ENCODE measurements around the gene HADHB. TPM values are rescaled to one million over a fixed set of nuclear protein-coding genes. Genes with fewer than 3 reads are reported as not detected.
A peak's percentile ranks its signal among the peaks of the same experiment; 100 is the strongest.
"Not testable (repeated sequence)": the region's sequence is repeated elsewhere in the genome, so short reads cannot be mapped to it uniquely, and the experiment has no call there.

Gene HADHB
- polyA plus RNA-seq, 3 donors = 60.7 to 177 (median 90.5) TPM

DNA sequence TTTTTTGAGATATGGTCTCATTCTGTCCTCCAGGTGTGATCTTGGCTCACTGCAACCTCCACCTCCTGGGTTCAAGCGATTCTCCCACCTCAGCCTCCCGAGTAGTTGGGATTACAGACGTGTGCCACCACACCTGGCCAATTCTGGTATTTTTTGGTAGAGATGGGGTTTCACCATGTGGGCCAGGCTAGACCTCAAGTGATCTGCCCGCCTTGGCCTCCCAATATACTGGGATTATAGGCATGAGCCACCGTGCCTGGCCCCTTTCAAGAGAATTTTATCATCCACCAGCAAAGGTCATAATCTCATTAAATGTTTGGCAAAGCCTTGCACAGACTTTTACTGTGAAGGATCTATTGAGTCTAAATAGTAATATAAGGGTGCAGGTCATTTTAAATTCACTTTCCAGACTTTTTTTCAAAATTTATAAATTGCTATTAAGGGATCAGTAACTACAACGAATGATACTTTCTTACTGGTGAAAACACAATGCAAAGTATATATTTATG lies 2.8 kb upstream of the HADHB start:
- no peak overlapping the region for H3K27ac ChIP-seq (ENCODE audit: low read depth, low read length)
- 49 to 78% (median 75%) methylated on average over 6 of the region's 6 CpGs for WGBS, 3 donors

DNA sequence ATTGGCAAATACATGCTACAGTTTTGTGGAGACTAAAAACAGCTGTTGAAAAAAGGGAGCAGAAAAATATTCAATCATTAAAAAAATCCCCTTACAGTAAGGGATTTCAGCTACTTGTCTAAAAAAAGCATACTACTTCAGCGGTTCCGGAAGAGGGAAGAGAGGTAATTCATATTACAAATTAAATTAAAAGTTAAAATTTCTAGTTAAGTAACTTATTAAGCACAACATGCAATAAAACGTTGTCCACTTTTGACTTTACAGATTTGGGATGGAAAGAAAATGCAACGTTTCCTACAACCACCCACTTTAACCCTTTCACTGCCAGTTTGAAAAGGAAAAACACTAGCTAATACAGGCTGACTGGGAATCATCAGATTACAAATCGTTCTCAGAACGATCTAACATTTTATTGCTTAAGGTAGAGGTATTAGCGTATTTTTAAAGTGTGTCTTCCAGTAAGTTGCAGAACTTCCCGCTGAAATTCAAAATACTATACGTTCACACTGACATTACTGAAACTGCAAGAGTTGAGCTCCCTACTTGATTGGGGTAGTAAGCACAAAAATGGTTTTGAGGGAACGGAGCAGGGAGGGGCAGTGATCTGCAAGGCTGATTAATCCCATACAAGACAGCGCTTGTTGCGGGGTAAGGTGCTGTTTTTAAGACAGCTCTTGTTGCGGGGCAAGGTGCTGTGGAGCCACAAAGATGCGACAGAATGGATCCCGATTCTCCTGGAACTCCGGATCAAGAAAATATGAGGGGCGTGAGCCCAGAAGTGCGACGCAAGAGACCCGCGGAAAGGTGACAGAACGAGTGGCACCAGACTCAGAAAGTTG lies 1.1 kb upstream of the HADHB start:
- peak overlapping the region; percentile 99 for H3K27ac ChIP-seq (ENCODE audit: low read depth, low read length)
- 0 to 1% (median 1%) methylated on average over 22 of the region's 22 CpGs for WGBS, 3 donors

DNA sequence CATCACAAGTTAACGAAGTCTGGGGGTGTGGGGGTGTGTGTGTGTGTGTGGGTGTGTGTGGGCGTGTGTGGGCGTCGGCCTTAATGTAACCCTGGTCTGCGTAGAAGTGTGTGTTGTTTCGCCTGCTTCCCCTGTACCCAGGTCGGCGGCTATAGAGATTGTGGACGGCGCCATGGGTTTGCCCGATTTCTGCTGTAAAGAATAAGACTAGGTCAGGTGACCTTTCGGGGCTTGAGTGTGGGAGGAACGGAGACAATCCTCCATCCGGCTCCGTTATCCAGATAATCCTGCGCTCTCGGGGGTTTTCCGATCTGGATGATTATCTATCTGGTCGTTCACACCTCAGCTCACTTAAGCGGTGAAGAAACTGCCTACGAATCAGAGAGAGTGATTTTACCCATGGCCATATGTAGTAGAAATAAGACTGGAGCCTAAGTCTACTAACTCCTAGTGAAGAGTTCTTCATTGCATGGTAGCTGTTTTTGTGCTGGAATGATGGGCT lies 543 bp downstream of the HADHB start:
- 0 to 1% (median 0%) methylated on average over 20 to 21 of the region's 21 CpGs for WGBS, 3 donors

DNA sequence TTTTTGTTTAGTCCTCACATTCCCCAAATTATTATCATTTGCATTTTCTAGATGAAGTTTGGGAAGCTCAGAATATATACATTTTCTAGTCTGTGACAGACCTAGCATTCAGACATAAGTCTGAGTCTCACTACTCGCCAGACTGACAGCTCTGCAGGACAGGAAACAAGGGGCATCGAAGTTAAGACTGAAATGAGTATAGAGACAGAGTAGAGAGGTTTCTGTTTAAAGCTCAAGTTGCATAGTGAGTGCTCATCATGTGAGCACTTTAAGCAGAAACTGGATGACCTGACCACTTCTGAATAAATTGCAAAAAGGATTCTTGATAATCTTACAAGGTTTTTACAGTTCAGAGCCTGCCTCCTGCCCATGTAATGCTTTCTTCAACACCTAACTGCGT lies 1.1 kb downstream of the HADHB start:
- 18 to 20% (median 19%) methylated on average over 3 of the region's 3 CpGs for WGBS, 3 donors
- no peak overlapping the region for H3K27ac ChIP-seq (ENCODE audit: low read depth, low read length)

More for the DNA sequence above, 543 bp downstream of the HADHB start:
- H3K27ac ChIP-seq (ENCODE audit: low read depth, low read length) = no peak overlapping the region

DNA sequence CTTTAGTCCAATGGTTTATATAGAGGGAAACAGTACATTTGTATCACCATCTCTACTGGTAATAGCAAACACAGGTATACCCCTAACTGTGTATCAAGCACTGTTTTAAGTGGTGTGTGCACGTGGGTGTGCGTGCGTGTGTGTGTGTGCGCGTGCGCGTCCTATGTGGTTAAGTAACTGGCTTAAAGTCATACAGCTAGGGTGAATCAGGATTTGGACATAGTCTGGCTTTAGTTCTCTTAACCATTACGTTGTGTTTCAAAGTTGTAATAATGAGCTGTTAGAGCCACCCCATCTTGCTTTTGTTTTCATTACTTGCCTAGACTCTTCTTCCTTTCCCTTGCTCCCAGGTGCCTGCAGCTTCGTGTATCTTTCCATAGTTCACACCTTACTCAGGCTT lies 2.1 kb downstream of the HADHB start:
- no peak overlapping the region for H3K27ac ChIP-seq (ENCODE audit: low read depth, low read length)
- 70 to 76% (median 75%) methylated on average over 9 of the region's 9 CpGs for WGBS, 3 donors

DNA sequence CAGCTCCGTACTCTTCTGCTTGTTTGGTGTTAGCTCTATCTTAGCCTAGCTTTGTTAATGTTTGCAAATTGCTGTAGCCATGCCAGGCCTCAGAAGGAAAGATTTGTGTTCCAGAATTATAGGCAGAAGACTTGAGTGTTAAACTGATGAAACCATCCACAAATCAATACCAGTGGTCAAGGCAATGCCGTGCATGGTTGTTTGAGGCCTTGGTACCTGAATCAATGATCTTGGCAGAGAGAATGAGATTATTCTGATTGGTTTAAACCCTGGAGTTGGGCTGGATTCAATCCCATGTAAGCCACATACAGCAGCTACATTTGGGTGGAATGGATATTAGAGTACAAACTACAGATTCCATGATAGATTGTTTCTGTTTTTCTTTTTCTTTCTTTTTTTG lies 4.9 kb downstream of the HADHB start:
- WGBS, 3 donors = 30 to 95% (median 87%) methylated on average over 2 of the region's 2 CpGs
- no peak overlapping the region for H3K27ac ChIP-seq (ENCODE audit: low read depth, low read length)

DNA sequence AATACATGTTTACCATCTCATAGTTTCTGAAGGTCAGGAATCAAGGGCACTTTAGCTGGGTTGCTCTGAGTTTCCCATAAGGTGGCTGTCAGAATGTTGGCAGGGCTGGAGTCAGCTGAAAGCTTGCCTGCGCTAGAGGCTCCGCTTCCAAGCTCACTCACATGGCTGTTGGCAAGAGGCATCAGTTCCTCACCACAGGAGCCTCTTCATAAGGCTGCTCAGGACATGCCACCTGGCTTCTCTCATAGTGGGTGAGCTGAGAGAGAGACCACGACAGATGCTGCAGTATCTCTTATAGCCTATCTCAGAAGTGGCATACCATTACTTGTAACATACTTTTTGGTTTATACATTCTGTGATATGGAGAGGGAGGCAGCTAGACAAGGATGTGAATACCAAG lies 7.2 kb downstream of the HADHB start:
- no peak overlapping the region for H3K27ac ChIP-seq (ENCODE audit: low read depth, low read length)
- WGBS, 3 donors = 41 to 77% (median 72%) methylated on average over 3 of the region's 3 CpGs

DNA sequence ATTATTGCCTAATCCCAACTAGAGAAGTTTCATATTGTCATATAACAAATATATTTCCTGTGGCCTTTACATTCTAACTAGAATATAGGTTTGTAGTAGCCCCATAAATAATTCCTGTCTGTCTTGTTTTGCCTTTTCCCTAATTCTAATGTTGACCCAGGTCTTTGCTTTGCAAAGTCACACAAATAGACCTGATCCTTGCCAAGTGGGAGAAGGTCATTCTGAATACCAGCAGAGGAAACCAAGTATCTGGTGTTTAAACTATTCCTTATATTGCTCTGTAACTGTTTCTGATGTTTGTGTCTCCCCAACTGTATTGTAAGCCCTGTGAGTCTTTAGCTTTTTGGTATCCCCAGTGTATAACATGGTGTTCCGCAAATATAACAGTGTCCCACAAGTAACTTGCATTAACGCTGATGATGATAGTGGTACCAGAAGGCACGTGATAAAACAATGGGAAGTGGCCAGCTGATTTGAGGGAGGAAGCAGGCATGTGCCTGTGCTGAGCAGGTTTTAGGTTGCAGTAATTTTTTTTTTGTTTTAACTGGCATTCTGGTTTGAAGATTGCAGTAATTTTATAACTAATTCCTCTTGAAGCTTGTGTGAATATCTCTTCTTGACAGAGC lies 11.1 kb downstream of the HADHB start:
- 28 to 36% (median 28%) methylated on average over 3 of the region's 3 CpGs for WGBS, 3 donors
- no peak overlapping the region for H3K27ac ChIP-seq (ENCODE audit: low read depth, low read length)

DNA sequence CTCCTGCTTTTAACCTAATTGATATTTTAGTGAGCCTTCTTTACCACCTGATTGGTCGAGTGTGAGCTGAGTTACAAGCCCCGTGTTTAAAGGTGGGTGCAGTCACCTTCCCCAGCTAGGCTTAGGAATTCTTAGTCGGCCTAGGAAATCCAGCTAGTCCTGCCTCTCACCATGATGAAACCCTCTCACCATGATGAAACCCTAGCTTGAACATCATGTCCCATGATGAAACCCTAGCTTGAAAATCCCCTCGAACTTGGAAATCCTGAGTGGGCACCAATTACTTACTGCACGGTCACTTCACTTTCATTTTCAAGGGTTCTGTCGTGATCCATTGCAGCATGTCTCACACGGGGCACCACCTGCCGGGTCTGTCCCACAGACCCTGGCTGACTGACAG lies 14.1 kb downstream of the HADHB start:
- WGBS, 3 donors = 84 to 94% (median 89%) methylated on average over 8 of the region's 8 CpGs

DNA sequence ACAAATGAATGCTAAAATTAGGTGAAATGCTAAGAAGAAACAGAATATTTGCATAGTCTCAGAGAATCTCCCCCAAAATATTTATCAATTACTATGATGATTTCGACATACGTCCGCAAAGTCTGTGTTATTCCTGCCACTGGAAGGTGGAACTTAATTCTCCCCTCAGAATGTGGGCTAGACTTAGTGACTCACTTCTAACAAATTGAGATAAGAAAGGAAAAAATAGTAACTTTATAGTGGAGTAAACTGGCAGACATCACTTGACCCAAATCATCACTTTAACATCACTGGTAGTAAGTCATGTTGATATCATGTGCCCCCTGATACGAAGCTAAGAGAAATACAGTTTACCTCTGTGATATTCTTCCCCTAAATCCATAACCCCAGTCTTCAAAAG lies 23.5 kb downstream of the HADHB start:
- WGBS, 3 donors = 79 to 97% (median 85%) methylated on average over 4 of the region's 4 CpGs
- H3K27ac ChIP-seq (ENCODE audit: low read depth, low read length) = no peak overlapping the region

More for the DNA sequence above, 14.1 kb downstream of the HADHB start:
- not testable (repeated sequence) for H3K27ac ChIP-seq (ENCODE audit: low read depth, low read length)

DNA sequence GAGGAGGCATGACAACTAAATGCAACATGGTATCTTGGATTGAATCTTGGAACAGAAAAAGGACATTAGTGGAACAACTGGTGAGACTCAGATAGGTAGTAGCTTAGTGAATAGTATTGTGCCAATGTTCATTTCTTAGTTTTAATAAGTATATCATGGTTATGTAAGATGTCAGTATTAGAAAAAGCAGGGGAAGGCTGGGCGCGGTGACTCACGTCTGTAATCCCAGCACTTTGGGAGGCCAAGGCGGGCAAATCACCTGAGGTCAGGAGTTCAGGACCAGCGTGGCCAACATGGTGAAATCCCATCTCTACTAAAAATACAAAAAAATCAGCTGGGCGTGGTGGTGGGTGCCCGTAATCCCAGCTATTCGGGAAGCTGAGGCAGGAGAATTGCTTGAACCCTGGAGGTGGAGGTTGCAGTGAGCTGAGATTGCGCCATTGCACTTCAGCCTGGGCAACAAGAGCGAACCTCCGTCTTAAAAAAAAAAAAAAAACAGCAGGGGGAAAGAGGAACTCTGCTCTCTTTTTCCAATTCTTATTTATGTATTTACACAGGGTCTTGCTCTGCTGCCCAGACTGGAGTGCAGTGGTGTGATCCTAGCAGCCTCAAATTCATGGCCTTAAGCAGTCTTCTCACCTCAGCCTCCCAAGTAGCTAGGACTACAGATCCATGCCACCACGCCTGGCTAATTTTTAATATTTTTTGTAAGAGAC lies 24.1 kb downstream of the HADHB start:
- not testable (repeated sequence) for H3K27ac ChIP-seq (ENCODE audit: low read depth, low read length)
- 70 to 95% (median 83%) methylated on average over 12 of the region's 12 CpGs for WGBS, 3 donors

DNA sequence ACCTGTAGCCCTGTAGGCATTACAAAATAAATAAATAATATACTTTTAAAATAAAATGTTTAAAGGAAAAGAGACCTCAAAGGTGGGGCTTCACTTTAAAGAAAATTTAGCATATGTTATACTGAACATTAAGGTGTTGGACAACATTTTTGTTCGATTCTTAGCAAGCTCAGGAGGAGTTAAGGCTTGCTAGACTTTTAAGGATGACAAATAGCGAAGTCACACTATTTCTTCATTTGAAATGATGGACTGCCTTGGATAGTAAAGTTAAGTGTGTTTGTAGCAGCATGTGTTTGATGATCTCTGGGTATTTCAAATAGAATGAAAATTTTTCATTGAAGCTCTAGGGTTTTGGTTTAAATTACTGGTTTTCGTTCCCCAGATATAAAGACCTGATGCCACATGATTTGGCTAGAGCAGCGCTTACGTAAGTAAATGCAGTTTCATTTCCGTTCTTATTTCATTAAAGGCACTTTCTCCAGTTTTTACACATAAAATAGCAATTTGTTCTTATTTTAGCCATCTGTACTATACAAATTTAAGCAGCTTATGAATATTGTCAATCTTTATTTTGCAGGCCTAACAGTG lies 24.9 kb downstream of the HADHB start:
- H3K27ac ChIP-seq (ENCODE audit: low read depth, low read length) = no peak overlapping the region
- WGBS, 3 donors = 74 to 93% (median 78%) methylated on average over 6 of the region's 6 CpGs

DNA sequence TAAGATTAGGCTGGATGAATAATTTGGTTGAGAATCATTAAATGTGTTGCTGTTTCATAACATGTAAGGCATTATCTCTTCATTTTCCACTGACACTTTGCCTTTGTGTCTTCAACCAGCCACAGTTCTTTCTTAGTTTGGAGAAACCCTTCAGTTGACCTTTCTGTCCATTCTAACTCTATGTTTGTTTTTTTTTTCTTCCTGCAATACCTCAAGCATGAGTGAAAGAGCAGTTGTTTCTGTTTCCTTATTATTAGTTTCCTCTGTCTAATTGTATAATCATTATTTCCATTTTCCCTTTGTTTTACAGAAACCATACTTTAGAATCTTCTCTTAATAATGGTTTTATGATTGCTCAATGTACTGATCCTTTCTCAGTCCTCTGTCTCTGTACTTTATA lies 25.6 kb downstream of the HADHB start:
- H3K27ac ChIP-seq (ENCODE audit: low read depth, low read length) = no peak overlapping the region

DNA sequence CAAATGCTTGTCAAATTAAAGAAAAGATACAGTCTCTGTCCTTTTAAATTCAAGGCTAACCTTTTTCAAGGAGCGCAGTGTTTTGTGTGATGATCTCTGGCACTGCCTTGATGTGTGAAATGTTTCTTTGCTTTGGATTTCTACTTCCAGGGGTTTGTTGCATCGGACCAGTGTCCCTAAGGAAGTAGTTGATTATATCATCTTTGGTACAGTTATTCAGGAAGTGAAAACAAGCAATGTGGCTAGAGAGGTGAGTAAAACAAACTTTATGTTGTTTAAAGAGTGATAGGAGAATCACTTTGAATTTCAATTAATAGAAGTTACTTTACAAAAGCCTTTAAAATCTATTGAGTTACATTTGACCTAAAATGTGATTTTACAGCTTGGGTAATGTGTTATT lies 28.8 kb downstream of the HADHB start:
- WGBS, 3 donors = 33 to 44% (median 43%) methylated on average over 2 of the region's 2 CpGs
- H3K27ac ChIP-seq (ENCODE audit: low read depth, low read length) = no peak overlapping the region

DNA sequence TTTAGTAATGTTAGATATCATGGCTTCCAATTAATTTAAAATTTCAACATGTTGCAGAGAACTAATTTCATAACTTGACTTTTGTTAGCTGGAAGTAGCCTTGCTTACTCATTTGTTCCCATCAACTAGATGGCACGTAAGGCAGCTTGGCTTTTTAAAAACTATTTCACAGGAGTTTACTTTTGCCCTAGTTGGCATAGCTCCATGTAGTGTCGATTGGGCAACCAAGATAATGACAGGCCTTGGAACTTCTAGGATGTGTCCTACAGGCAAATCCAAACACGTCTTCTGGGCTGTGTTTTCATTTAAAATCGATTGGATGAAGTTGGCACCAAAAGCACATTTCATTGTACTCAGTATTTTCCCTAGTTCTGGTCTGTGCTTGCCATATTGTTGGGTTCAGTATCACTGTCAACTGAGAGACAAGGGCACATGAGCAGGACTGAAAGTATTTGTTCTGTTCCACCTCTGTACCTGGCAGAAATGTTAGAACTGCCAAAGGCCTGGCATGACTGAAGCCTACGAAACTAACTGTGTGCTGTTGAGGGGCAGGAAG lies 29.4 kb downstream of the HADHB start:
- 19 to 27% (median 19%) methylated on average over 5 of the region's 5 CpGs for WGBS, 3 donors

DNA sequence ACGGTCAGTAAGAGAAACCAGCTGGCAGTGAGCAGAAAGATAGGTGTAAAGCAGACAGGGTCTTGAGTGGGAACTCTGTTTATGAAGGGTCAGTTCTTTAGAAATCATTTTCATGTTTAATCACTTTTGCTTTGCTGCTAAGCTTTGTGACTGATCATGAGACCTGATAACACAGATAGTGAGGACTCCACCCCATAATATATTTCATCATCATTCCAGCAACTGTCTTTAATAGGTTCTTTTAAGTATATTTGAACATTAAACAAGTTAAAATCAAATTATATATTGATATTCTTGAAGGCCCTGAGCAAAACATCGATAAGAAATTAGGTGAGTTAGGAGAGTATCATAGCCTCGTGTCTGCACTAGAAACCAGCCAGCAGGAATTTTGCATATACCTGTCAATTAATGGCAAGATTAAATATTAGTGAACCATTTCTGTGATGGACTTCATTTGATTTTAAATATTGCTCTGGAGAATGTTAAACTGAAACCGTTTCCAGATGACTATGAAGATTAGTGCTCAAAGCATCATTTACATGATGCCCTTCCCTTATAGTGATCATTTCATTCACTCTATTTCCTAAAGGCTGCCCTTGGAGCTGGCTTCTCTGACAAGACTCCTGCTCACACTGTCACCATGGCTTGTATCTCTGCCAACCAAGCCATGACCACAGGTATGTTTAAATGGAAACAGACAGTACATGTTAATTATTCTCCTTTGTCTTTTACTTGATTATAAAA lies 31.9 kb downstream of the HADHB start:
- 87 to 91% (median 88%) methylated on average over 4 of the region's 4 CpGs for WGBS, 3 donors
- no peak overlapping the region for H3K27ac ChIP-seq (ENCODE audit: low read depth, low read length)

More for the DNA sequence above, 29.4 kb downstream of the HADHB start:
- H3K27ac ChIP-seq (ENCODE audit: low read depth, low read length) = peak overlapping the region; percentile 93

DNA sequence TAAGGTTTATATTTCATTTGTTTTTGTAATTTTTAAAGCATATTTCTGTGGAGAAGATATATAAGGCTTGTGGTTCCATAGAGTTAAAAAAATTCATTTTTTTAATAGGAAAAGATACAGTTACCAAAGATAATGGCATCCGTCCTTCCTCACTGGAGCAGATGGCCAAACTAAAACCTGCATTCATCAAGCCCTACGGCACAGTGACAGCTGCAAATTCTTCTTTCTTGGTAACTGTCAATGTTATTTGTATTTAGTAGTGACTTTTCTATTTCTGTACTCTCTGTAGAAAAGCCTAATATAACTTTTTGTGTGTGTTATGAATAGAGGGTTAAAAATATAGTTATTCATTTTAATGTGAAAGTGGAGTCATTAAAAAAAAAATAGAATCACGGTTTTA lies 35.1 kb downstream of the HADHB start:
- WGBS, 3 donors = 94 to 98% (median 96%) methylated on average over 3 of the region's 3 CpGs
- H3K27ac ChIP-seq (ENCODE audit: low read depth, low read length) = no peak overlapping the region

DNA sequence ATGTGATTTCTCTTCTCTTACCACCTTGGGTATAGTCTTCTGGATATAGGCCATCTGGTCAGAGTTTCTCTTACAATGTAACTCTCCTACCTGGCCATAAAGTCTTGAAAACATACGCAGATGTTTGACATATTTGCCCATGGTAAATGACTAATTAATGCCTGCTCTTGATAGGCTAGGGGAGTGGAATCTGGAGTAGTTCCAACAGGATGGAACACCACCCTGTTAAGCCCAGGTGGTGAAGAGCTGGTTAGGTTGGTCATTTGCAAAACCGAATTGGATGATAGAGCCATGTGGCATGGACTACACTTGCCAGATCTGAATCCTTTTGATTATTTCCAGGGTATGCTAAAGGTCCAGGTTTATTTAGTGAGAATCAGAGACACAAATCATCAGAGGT lies 36.5 kb downstream of the HADHB start:
- 52 to 84% (median 83%) methylated on average over 2 of the region's 2 CpGs for WGBS, 3 donors
- H3K27ac ChIP-seq (ENCODE audit: low read depth, low read length) = no peak overlapping the region
